ENCODE results near the gene POLR3GL. TPM values are rescaled to one million over a fixed set of nuclear protein-coding genes. Genes with fewer than 3 reads are reported as not detected.

POLR3GL gene
- total RNA-seq, 2 donors from 2014 or later, result 22.2 to 24.1 TPM

- no peaks in the 10 kb centered on the region for H3K27me3 Mint-ChIP-seq
- DNase-seq (peak in 1 of 3 donors; percentile 32), ATAC-seq (peak; percentile 35)
- H3K4me1 Mint-ChIP-seq, result peaks cover 58% of the 10 kb centered on the region
- no peaks in the 10 kb centered on the region for H3K36me3 Mint-ChIP-seq (ENCODE audit: low read depth)
- H3K9me3 ChIP-seq (ENCODE audit: control insufficient read depth, low read length, poor library complexity, severe bottlenecking), result no peaks in the 10 kb centered on the region
- peak overlapping the region; percentile 61 for H3K4me3 Mint-ChIP-seq
- H3K27ac Mint-ChIP-seq, result no peak overlapping the region
Observed at GRCh38 chr1:145983960-145984830, 19.7 kb downstream of the POLR3GL start.

GRCh38 chr1:145985129-145985501, 20.6 kb downstream of the POLR3GL start:
- Mint-ChIP-seq H3K27ac (no peak overlapping the region), H3K4me3 (peak overlapping the region; percentile 61), H3K4me1 (peaks cover 60% of the 10 kb centered on the region), H3K36me3 (ENCODE audit: low read depth) (no peaks in the 10 kb centered on the region), H3K27me3 (no peaks in the 10 kb centered on the region)
- no peaks in the 10 kb centered on the region for H3K9me3 ChIP-seq (ENCODE audit: control insufficient read depth, low read length, poor library complexity, severe bottlenecking)
- DNase-seq (no peak), ATAC-seq (no peak)

DNA sequence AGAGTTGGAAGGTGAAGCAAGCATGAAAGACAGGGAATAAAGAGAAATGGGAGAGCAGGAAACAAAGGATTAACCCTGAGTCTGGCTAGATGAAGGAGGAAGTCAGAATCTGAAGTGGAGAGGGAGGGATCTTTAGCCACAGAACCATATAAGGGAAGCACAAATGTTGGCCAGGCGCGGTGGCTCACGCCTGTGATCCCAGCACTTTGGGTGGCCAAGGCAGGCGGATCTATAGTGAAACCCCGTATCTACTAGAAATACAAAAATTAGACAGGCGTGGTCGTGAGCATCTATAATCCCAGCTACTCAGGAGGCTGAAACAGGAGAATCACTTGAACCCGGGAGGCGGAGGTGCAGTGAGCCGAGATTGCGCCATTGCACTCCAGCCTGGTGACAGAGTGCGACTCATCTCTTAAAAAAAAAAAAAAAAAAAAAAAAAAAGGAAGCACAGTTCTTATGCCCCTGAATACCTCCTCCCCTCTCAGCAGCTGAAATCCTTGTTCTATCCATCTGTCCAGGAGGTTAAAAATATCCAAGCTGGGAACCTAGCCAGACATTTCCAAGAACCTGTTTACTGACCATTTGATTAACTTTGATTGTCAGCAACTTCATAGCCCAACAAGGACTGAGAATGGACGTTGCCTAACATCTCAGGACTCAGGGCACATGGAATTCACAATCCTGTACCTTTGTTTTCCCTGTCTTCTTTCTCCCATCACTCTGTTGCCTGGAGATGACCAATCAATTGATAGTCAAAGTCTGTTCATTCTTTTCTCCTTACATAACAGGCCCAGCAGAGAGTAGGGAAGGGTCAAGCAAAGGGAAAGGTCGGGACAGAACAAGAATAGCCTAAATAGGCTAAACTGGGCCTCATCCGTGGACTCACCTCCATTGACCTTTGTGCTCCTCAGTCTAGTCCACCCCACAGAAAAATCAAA, 21.3 kb downstream of the POLR3GL start:
- DNase-seq, result no peak
- no peaks in the 10 kb centered on the region for H3K27me3 Mint-ChIP-seq
- no peaks in the 10 kb centered on the region for H3K36me3 Mint-ChIP-seq (ENCODE audit: low read depth)
- H3K9me3 ChIP-seq (ENCODE audit: control insufficient read depth, low read length, poor library complexity, severe bottlenecking), result no peaks in the 10 kb centered on the region
- peak overlapping the region; percentile 62 for H3K4me3 Mint-ChIP-seq
- H3K27ac Mint-ChIP-seq, result no peak overlapping the region
- ATAC-seq, result no peak
- H3K4me1 Mint-ChIP-seq, result peaks cover 64% of the 10 kb centered on the region

GRCh38 chr1:145986551-145986950, 22.1 kb downstream of the POLR3GL start:
- ATAC-seq (no peak), DNase-seq (no peak)
- H3K36me3 Mint-ChIP-seq (ENCODE audit: low read depth), result no peaks in the 10 kb centered on the region
- H3K9me3 ChIP-seq (ENCODE audit: control insufficient read depth, low read length, poor library complexity, severe bottlenecking), result no peaks in the 10 kb centered on the region
- peak overlapping the region; percentile 62 for H3K4me3 Mint-ChIP-seq
- H3K27me3 Mint-ChIP-seq, result no peaks in the 10 kb centered on the region
- H3K27ac Mint-ChIP-seq, result no peak overlapping the region
- H3K4me1 Mint-ChIP-seq, result peaks cover 63% of the 10 kb centered on the region

- no peak for DNase-seq
- peaks cover 62% of the 10 kb centered on the region for H3K4me1 Mint-ChIP-seq
- peak overlapping the region; percentile 62 for H3K27ac Mint-ChIP-seq
- H3K36me3 Mint-ChIP-seq (ENCODE audit: low read depth), result peaks cover 4% of the 10 kb centered on the region
- no peaks in the 10 kb centered on the region for H3K9me3 ChIP-seq (ENCODE audit: control insufficient read depth, low read length, poor library complexity, severe bottlenecking)
- no peak for ATAC-seq
- no peaks in the 10 kb centered on the region for H3K27me3 Mint-ChIP-seq
- no peak overlapping the region for H3K4me3 Mint-ChIP-seq
Observed at GRCh38 chr1:145987926-145988325, 23.4 kb downstream of the POLR3GL start.

GRCh38 chr1:145988773-145989172, 24.3 kb downstream of the POLR3GL start:
- Mint-ChIP-seq H3K27ac (peak overlapping the region; percentile 62), H3K4me1 (peaks cover 60% of the 10 kb centered on the region), H3K36me3 (ENCODE audit: low read depth) (peaks cover 7% of the 10 kb centered on the region), H3K27me3 (no peaks in the 10 kb centered on the region), H3K4me3 (peak overlapping the region; percentile 15)
- DNase-seq, result no peak
- ATAC-seq, result peak; percentile 71
- no peaks in the 10 kb centered on the region for H3K9me3 ChIP-seq (ENCODE audit: control insufficient read depth, low read length, poor library complexity, severe bottlenecking)

GRCh38 chr1:145990249-145990855, 25.9 kb downstream of the POLR3GL start:
- Mint-ChIP-seq H3K4me1 (peaks cover 55% of the 10 kb centered on the region), H3K36me3 (ENCODE audit: low read depth) (peaks cover 18% of the 10 kb centered on the region), H3K27me3 (no peaks in the 10 kb centered on the region), H3K4me3 (peak overlapping the region; percentile 37), H3K27ac (peak overlapping the region; percentile 97)
- DNase-seq, result no peak
- H3K9me3 ChIP-seq (ENCODE audit: control insufficient read depth, low read length, poor library complexity, severe bottlenecking), result no peaks in the 10 kb centered on the region
- ATAC-seq, result no peak

DNA sequence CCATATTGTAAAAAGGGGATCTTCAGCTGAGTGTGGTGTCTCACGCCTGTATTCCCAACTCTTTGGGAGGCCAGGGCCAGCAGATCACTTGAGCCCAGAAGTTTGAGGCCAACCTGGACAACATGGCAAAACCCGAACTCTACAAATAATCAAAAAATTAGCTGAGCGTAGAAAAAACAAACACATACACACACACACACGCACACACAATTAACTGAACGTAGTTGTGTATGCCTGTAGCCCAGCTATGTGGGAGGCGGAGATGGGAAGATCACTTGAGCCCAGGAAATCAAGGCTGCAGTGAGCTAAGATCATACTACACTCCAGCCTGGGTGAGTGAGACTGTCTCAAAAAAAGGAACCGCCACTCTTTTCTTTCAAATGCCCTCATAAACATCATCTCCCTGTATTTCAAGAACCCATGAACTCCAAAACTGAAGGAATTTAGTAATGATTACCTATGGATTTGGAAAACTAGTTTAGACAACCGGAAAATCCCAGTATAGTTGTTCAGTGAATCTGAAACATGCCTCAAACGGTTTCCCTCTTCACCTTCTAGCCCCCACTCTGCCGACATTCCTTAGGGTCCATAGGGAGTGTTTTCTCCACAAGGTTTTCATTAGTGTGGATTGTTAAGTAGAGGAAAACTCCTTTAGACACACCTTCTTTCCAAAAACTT, 27.4 kb downstream of the POLR3GL start:
- no peak for DNase-seq
- no peak for ATAC-seq
- peaks cover 25% of the 10 kb centered on the region for H3K36me3 Mint-ChIP-seq (ENCODE audit: low read depth)
- H3K4me3 Mint-ChIP-seq, result peak overlapping the region; percentile 99
- peaks cover 53% of the 10 kb centered on the region for H3K4me1 Mint-ChIP-seq
- peak overlapping the region; percentile 97 for H3K27ac Mint-ChIP-seq
- no peaks in the 10 kb centered on the region for H3K27me3 Mint-ChIP-seq
- no peaks in the 10 kb centered on the region for H3K9me3 ChIP-seq (ENCODE audit: control insufficient read depth, low read length, poor library complexity, severe bottlenecking)

DNA sequence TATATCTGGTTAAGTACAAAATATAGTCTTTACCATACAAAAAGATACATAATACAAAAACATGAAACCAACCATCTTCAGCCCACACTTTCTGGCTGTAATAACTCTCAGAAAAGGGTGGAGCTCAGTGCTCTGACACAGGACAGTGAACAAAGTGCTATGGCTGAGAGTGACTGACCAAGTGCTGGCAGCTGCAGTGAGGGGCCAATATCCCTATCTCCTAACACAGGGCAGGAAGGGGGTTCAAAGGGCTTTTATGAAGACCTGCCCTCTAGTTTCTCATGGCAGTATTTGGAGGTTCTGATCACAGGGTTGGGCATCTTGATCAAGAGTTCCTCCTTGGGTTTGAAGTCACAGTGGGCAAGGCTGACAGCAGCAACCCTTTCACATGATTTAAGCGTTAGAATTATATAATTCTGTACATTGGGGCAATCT, 28.0 kb downstream of the POLR3GL start:
- H3K4me1 Mint-ChIP-seq, result peaks cover 59% of the 10 kb centered on the region
- peak overlapping the region; percentile 97 for H3K27ac Mint-ChIP-seq
- H3K4me3 Mint-ChIP-seq, result peak overlapping the region; percentile 99
- ATAC-seq (no peak), DNase-seq (no peak)
- no peaks in the 10 kb centered on the region for H3K9me3 ChIP-seq (ENCODE audit: control insufficient read depth, low read length, poor library complexity, severe bottlenecking)
- H3K36me3 Mint-ChIP-seq (ENCODE audit: low read depth), result peaks cover 25% of the 10 kb centered on the region
- H3K27me3 Mint-ChIP-seq, result no peaks in the 10 kb centered on the region

- H3K4me3 Mint-ChIP-seq, result peak overlapping the region; percentile 99
- H3K4me1 Mint-ChIP-seq, result peaks cover 62% of the 10 kb centered on the region
- ATAC-seq (no peak), DNase-seq (no peak)
- peak overlapping the region; percentile 97 for H3K27ac Mint-ChIP-seq
- H3K9me3 ChIP-seq (ENCODE audit: control insufficient read depth, low read length, poor library complexity, severe bottlenecking), result no peaks in the 10 kb centered on the region
- no peaks in the 10 kb centered on the region for H3K27me3 Mint-ChIP-seq
- peaks cover 25% of the 10 kb centered on the region for H3K36me3 Mint-ChIP-seq (ENCODE audit: low read depth)
Observed at GRCh38 chr1:145992958-145993617, 28.6 kb downstream of the POLR3GL start.

DNA sequence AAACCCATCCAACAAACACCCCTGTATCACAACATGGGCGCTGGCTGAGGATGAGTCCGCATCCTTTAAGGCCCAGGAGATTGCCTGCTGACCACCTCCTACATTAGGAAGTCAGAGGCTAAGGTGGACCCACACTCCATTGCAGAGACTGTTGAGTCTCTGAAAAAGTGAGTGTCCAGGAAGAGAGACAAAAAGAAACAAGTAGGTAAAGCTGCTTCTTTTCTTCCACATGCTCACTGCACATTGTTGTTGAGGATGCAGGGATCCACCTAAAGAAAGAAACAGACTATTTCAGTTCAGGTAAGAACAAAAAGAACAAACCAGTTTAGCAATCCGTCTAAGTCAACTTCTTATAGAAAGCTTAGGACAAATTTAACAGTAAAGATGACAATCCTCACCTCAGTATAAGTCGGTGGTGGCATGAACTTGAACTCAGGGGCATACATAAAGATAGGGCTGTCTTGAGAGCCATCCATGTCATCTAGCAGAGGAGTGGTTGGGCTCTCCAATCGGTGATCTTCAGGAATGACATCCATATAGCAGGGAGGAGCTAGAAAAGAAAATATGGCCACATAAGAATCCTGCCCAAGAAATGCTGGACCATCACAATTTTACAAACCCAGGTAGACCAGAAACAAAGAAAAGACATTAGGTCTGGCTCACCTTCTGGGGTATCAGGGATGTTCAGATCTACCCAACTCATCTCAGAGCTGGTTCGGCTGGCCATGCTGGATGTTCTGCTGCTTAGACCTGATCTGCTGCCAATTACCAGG, 29.3 kb downstream of the POLR3GL start:
- Mint-ChIP-seq H3K27me3 (no peaks in the 10 kb centered on the region), H3K4me3 (peak overlapping the region; percentile 99), H3K36me3 (ENCODE audit: low read depth) (peaks cover 25% of the 10 kb centered on the region), H3K27ac (peak overlapping the region; percentile 97), H3K4me1 (peaks cover 62% of the 10 kb centered on the region)
- H3K9me3 ChIP-seq (ENCODE audit: control insufficient read depth, low read length, poor library complexity, severe bottlenecking), result no peaks in the 10 kb centered on the region
- no peak for ATAC-seq
- no peak for DNase-seq
